GM12878 (cell line): ENCODE measurements around the gene GNGT2. TPM values are rescaled to one million over a fixed set of nuclear protein-coding genes. Genes with fewer than 3 reads are reported as not detected.
A peak's percentile ranks its signal among the peaks of the same experiment; 100 is the strongest.

Experiments used
- ATAC-seq: fragments of 200-7000 bp; cut with Tn5 transposase; 3 replicates; pipeline ENCODE4 v1.9.1; 2020; ENCODE audit warnings: mild to moderate bottlenecking, moderate library complexity
- BruUV-seq: library from RNA; stranded (reverse); fragments of 400-500 nt; replicated peaks from 2 replicates; lab custom pipeline; 2021; lab: Mats Ljungman, UMichigan
- CTCF ChIA-PET: fragments of 300-600 bp; sonication (Branson Sonifier 250); formaldehyde crosslinking; extraction: SDS; loops from one replicate; lab custom pipeline; 2021; ENCODE audit warnings: inconsistent platforms; lab: Yijun Ruan, JAX
- POLR2A ChIA-PET: fragments of 350-600 bp; formaldehyde crosslinking; extraction: SDS; loops from one replicate; lab custom pipeline; 2021; ENCODE audit warnings: inconsistent platforms; lab: Charles Lee
- RAD21 ChIA-PET: fragments of 300-600 bp; sonication (Branson Sonifier 250); formaldehyde crosslinking; loops from one replicate; lab custom pipeline; 2023; ENCODE audit warnings: antibody characterized with exemption; ENCODE audit not compliant: unreplicated experiment; lab: Charles Lee
- SMC1A ChIA-PET: fragments of 300-600 bp; sonication (Branson Sonifier 250); formaldehyde crosslinking; loops from one replicate; lab custom pipeline; 2023; ENCODE audit not compliant: unreplicated experiment, uncharacterized antibody; lab: Charles Lee
- DNase-seq: peaks from one replicate; pipeline ENCODE4 v3.0.0-alpha.2; 2011; ENCODE audit warnings: low read depth, low spot score
- FAIRE-seq: peaks from 3 replicates; lab custom pipeline; 2011; peaks lifted over from hg19 to GRCh38; lab: Jason Lieb, UNC
- H2AFZ ChIP-seq: 2 replicates; pipeline ENCODE4 v1.6.0; 2011; ENCODE audit warnings: low read depth, low read length, control low read depth; ENCODE audit not compliant: control insufficient read depth
- H3K27ac ChIP-seq: 2 replicates; pipeline ENCODE4 v1.5.1; 2011; ENCODE audit warnings: control low read depth; ENCODE audit not compliant: control insufficient read depth, insufficient read depth
- H3K27me3 ChIP-seq, 2 experiments: replicated peaks in 1 of 2; 2 replicates each; pipeline versions ENCODE4 v1.6.0 to v1.6.1; 2011; ENCODE audit warnings: low read length in 1 of 2; ENCODE audit not compliant: control insufficient read depth in 2 of 2, insufficient read depth in 2 of 2
- H3K36me3 ChIP-seq, 2 experiments: 2 replicates each; pipeline ENCODE4 v1.5.1; 2011; ENCODE audit warnings: low read length in 1 of 2; ENCODE audit not compliant: control insufficient read depth in 2 of 2, insufficient read depth in 2 of 2
- H3K4me1 ChIP-seq: 2 replicates; pipeline ENCODE4 v1.6.1; 2011; ENCODE audit warnings: mild to moderate bottlenecking, low read length, moderate library complexity, mixed read lengths; ENCODE audit not compliant: control insufficient read depth, insufficient read depth
- H3K4me2 ChIP-seq: 2 replicates; pipeline ENCODE4 v1.6.0; 2011; ENCODE audit warnings: control low read depth; ENCODE audit not compliant: control insufficient read depth, insufficient read depth
- H3K4me3 ChIP-seq: fragments of 200-600 bp; sonication (generic); 2 replicates; pipeline ENCODE4 v1.5.1; 2016
- H3K79me2 ChIP-seq: 2 replicates; pipeline ENCODE4 v1.6.0; 2011; ENCODE audit warnings: low read length; ENCODE audit not compliant: control insufficient read depth, insufficient read depth
- H3K9ac ChIP-seq: 2 replicates; pipeline ENCODE4 v1.8.0; 2011; ENCODE audit warnings: low read length, control low read depth, mixed read lengths; ENCODE audit not compliant: control insufficient read depth, insufficient read depth
- H3K9me3 ChIP-seq: replicated peaks from 3 replicates; pipeline ENCODE4 v1.5.1; 2011; ENCODE audit warnings: mild to moderate bottlenecking, low read length; ENCODE audit not compliant: control insufficient read depth, insufficient read depth
- H4K20me1 ChIP-seq: 2 replicates; pipeline ENCODE4 v1.6.0; 2011; ENCODE audit not compliant: control insufficient read depth, insufficient read depth
- ATF7 ChIP-seq: fragments of 450-650 bp; IDR thresholded peaks from 2 replicates; pipeline ENCODE4 v1.6.1; 2016; ENCODE audit warnings: low read depth, mild to moderate bottlenecking
- BHLHE40 ChIP-seq, 2 experiments: fragments of 450-650 bp in 1 of 2; IDR thresholded peaks; 2 replicates each; pipeline ENCODE4 v1.6.1; 2011 to 2017; ENCODE audit warnings: low read depth in 2 of 2, borderline replicate concordance in 1 of 2, improper control_type of control experiment in 1 of 2, low read length in 1 of 2, mild to moderate bottlenecking in 1 of 2
- DPF2 ChIP-seq: fragments of 450-650 bp; IDR thresholded peaks from 2 replicates; pipeline ENCODE4 v1.6.1; 2017; ENCODE audit warnings: mild to moderate bottlenecking
- E4F1 ChIP-seq: fragments of 450-650 bp; IDR thresholded peaks from 2 replicates; pipeline ENCODE4 v1.6.1; 2018; ENCODE audit warnings: borderline replicate concordance, mild to moderate bottlenecking; ENCODE audit not compliant: partially characterized antibody
- HDAC6 ChIP-seq: fragments of 200-600 bp; sonication (generic); IDR thresholded peaks from one replicate; pipeline ENCODE4 v1.8.0; 2017; ENCODE audit warnings: antibody characterized with exemption; ENCODE audit not compliant: unreplicated experiment
- JUNB ChIP-seq: IDR thresholded peaks from 2 replicates; pipeline ENCODE4 v1.6.1; 2016; ENCODE audit warnings: antibody characterized with exemption, mild to moderate bottlenecking
- MTA2 ChIP-seq: fragments of 450-650 bp; IDR thresholded peaks from 2 replicates; pipeline ENCODE4 v1.6.1; 2016; ENCODE audit warnings: low read depth, mild to moderate bottlenecking, moderate library complexity
- POU2F2 ChIP-seq: IDR thresholded peaks from 3 replicates; pipeline ENCODE4 v1.6.1; 2011; ENCODE audit warnings: low read depth, mild to moderate bottlenecking, low read length, borderline replicate concordance
- SUZ12 ChIP-seq: fragments of 200-600 bp; sonication (generic); IDR thresholded peaks from one replicate; pipeline ENCODE4 v1.6.1; 2018; ENCODE audit warnings: antibody characterized with exemption, mild to moderate bottlenecking; ENCODE audit not compliant: unreplicated experiment
- WGBS: methylation state at CpG from one replicate; pipeline ENCODE4 v1.1.6; 2016; ENCODE audit warnings: low lambda C conversion rate; ENCODE audit not compliant: insufficient replicate concordance, insufficient coverage; ENCODE audit errors: missing lambda C conversion rate; 5-methylcytosine and 5-hydroxymethylcytosine counted together
- in situ Hi-C: fragments of 300-500 bp; cut with MboI; formaldehyde crosslinking; loops from 9 replicates; pipeline ENCODE4 v1.14.3; 2018; ENCODE audit warnings: mixed read lengths
- intact Hi-C: fragments of 100-400 bp; cut with micrococcal nuclease; formaldehyde crosslinking; loops from one replicate; pipeline ENCODE4 v1.14.2; 2022; ENCODE audit not compliant: unreplicated experiment
- polyA plus RNA-seq, 11 experiments: library from polyadenylated mRNA; depleted of rRNA in 4 of 11; unstranded in 6 of 11; stranded (reverse) in 5 of 11; fragments of >200 nt; fragmentation: Nextera tagmentation in 4 of 11; fragmentation: Illumina TruSeq in 1 of 11; extraction: Ambion mirVana in 4 of 11; extraction: Trizol in 1 of 11; gene quantifications; 1 replicate in 1 of 11; 2 replicates in 10 of 11; pipeline versions ENCODE4 v1.2.1 to v1.2.3, GENCODE V29; 2011 to 2016; ENCODE audit warnings: inconsistent platforms in 2 of 11, missing spikeins in 2 of 11, low read depth in 1 of 11
- total RNA-seq, 4 experiments: library from RNA; depleted of rRNA in 3 of 4; stranded (reverse); fragments of >200 nt in 3 of 4; fragmentation: Illumina TruSeq in 1 of 4; extraction: Trizol in 1 of 4; gene quantifications; 2 replicates each; pipeline versions ENCODE4 v1.2.1 to v1.2.3, GENCODE V29; 2013 to 2021

GNGT2 gene
- total and polyA plus RNA-seq, 10 of the 15 experiments (the other 5 are each of a cell fraction or from before 2014, with no cell fraction given), result 15.3 to 60.4 (median 32.0) TPM

GRCh38 chr17:49196520-49196919 is 13.9 kb downstream of the GNGT2 start:
- Histone ChIP-seq H2AFZ (no peak overlapping the region), H3K9ac (no peak overlapping the region), H3K4me3 (no peak overlapping the region), H4K20me1 (no peaks in the 10 kb centered on the region), H3K9me3 (no peaks in the 10 kb centered on the region), H3K27me3 (no peaks in the 10 kb centered on the region), H3K4me2 (no peak overlapping the region), H3K4me1 (peaks cover 28% of the 10 kb centered on the region), H3K79me2 (no peaks in the 10 kb centered on the region), H3K27ac (no peak overlapping the region), H3K36me3 (no peaks in the 10 kb centered on the region)
- RAD21 ChIA-PET, result interaction anchor here (12.9 kb wide), 1 partner anchor 17 kb away, joined by 355 read pairs; the partner anchor contains the start of genes ABI3 and GNGT2
- POLR2A ChIA-PET, result interaction anchor here (1.5 to 16.8 kb wide), 2 partner anchors 9 to 17 kb away, joined by 3 to 537 read pairs; partner anchors contain the start of genes ABI3 and GNGT2
- FAIRE-seq (no peak), ATAC-seq (no peak), DNase-seq (no peak)
- 91% methylated on average over 3 of the region's 3 CpGs for WGBS
- TF ChIP-seq POU2F2, result no peak
- no peak for TF ChIP-seq HDAC6
- CTCF ChIA-PET, result interaction anchor here (0.5 to 0.9 kb wide), 2 partner anchors 31 to 1004 kb away, joined by 3 read pairs; no protein-coding TSS in a partner anchor
- no TSS peak for BruUV-seq
- intact Hi-C loops (loop anchor here (10.0 kb wide), 1 partner anchor 302 kb away; the partner anchor contains the start of gene ATP5MC1), in situ Hi-C loops (no loop called here)
- SMC1A ChIA-PET, result interaction anchor here (0.6 to 12.1 kb wide), 2 partner anchors 18 to 88 kb away, joined by 3 to 354 read pairs; partner anchors contain the start of genes ABI3 and GNGT2

GRCh38 chr17:49195751-49196150 is 14.6 kb downstream of the GNGT2 start:
- Histone ChIP-seq H3K4me3 (peak overlapping the region; percentile 39; the same call in 1 of the 2 replicates), H3K4me1 (peaks cover 28% of the 10 kb centered on the region), H3K27ac (peak overlapping the region; percentile 98), H3K9ac (no peak overlapping the region; the same call in 1 of the 2 replicates), H2AFZ (no peak overlapping the region; the same call in 1 of the 2 replicates), H4K20me1 (no peaks in the 10 kb centered on the region), H3K27me3 (no peaks in the 10 kb centered on the region), H3K9me3 (no peaks in the 10 kb centered on the region), H3K79me2 (no peaks in the 10 kb centered on the region), H3K36me3 (no peaks in the 10 kb centered on the region), H3K4me2 (peak overlapping the region; percentile 96)
- in situ Hi-C loops, result no loop called here
- ChIA-PET CTCF (interaction anchor here (2.4 to 7.7 kb wide), 4 partner anchors 13 to 32 kb away, joined by 9 to 127 read pairs (median 54); partner anchors contain the start of genes ABI3, GNGT2 and PHOSPHO1), RAD21 (interaction anchor here (12.9 kb wide), 1 partner anchor 17 kb away, joined by 355 read pairs; the partner anchor contains the start of genes ABI3 and GNGT2), SMC1A (interaction anchor here (0.6 to 12.1 kb wide), 2 partner anchors 19 to 299 kb away, joined by 3 to 354 read pairs; partner anchors contain the start of genes ABI3 and GNGT2), POLR2A (interaction anchor here (1.5 to 16.8 kb wide), 2 partner anchors 9 to 18 kb away, joined by 3 to 537 read pairs; partner anchors contain the start of genes ABI3 and GNGT2)
- intact Hi-C loops, result loop anchor here (10.0 kb wide), 1 partner anchor 301 kb away; the partner anchor contains the start of gene ATP5MC1
- FAIRE-seq (peak; percentile 64), DNase-seq (no peak), ATAC-seq (no peak)
- BruUV-seq, result no TSS peak
- TF ChIP-seq E4F1 (no peak), MTA2 (0 out of 2 replicates have a peak, but pooled peaks have one; percentile 7), ATF7 (0 out of 2 replicates have a peak, but pooled peaks have one; percentile 18), JUNB (0 out of 2 replicates have a peak, but pooled peaks have one; percentile 8), SUZ12 (no peak), DPF2 (no peak), BHLHE40 (IDR thresholded peaks at IDR 0.05; ENCODE audit: borderline replicate concordance in 1 of 2, low read depth in 2 of 2, low read length in 1 of 2) (peak; percentile 6 to 8; a peak in 1 of 4 replicates)
- WGBS, result 35% methylated on average over 4 of the region's 4 CpGs
